ENCODE measurements around the gene GUCY2C.

GUCY2C gene

DNA sequence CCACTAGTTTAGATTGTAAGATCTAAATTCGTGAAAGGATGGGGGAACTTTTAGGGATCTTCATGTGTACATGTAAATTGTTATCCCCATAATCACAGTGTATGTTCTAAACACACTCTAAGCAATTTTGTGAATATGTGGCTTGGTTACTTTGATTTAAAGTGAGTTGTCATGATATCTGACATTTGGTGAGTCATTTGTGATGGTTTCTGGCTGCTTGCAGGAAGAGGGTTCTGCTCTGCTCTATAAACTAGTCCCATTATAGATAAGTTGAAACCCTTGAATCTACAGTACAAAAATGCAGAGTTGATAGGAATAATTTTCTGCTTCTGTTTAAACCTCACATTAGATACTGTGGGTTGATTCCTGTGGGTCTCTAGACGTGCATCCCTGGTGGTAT lies 14.8 kb downstream of the GUCY2C start:
- no peak for DNase-seq (ENCODE audit: low read depth)

DNA sequence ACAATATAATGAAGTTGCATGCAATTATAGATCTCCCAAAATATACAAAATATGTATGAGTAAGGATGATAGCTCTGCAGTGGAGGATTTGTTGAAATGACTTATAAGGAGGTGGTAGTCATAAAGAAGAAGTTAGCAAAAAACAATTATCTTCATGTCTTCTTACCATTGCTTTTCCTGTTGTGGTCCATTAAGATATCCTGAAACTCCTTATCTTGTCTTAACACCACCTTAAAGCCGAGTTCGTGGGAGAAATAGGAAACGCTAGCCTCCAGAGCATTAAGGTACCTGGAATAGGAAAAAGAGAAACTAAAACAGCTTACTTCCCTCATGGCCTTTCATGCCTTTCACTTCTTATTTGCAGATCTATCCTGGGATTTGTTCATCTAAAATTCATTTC lies 15.2 kb downstream of the GUCY2C start:
- no peak for DNase-seq (ENCODE audit: low read depth)

DNA sequence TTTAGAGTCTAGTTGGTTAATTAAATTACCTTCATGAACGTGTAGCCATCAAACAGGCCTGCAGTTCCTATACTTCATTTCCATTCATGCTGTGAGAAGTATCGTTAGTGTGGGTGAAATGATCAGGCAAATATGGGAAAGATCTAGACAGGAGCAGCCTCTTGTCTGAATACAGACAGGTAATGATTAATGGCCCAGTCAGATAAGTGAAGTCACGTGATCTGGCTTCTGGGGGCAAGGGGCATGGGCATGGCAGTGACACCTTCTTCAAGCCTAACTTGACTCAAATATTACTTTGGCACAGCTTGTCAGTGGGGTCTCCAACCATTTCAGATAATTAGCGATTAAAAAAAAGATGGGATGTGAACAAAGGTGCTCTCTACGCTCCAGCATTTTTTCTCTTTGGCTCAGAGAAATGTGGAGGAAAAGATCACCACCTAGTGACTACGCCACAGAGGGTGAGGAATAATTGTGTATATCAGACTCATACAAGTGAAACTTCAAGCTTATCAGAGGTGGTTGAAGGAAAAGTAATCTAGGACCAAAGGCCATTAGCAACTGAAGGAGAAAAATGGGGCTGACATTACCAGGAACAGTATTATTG lies 17.8 kb downstream of the GUCY2C start:
- no peak for DNase-seq (ENCODE audit: low read depth)

DNA sequence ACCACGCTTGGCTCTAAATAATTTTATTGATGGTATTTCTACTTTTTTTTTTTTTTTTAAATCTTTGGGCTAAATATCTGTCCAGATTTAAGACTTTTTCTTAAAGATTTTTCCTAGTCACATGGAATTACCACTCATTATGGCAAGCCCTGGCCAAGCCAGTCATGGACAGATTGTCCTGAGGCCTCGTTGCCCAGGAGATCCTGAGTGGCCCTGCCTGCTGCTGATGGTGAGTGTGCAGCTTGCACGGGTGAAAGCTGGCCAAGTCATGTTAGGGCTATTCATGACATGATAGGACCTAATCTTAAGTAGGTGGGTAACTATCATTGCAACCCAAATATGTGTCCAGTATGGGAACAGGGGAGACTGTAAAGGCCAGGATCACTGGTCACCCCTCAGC lies 27.8 kb downstream of the GUCY2C start:
- DNase-seq (ENCODE audit: low read depth), result no peak

DNA sequence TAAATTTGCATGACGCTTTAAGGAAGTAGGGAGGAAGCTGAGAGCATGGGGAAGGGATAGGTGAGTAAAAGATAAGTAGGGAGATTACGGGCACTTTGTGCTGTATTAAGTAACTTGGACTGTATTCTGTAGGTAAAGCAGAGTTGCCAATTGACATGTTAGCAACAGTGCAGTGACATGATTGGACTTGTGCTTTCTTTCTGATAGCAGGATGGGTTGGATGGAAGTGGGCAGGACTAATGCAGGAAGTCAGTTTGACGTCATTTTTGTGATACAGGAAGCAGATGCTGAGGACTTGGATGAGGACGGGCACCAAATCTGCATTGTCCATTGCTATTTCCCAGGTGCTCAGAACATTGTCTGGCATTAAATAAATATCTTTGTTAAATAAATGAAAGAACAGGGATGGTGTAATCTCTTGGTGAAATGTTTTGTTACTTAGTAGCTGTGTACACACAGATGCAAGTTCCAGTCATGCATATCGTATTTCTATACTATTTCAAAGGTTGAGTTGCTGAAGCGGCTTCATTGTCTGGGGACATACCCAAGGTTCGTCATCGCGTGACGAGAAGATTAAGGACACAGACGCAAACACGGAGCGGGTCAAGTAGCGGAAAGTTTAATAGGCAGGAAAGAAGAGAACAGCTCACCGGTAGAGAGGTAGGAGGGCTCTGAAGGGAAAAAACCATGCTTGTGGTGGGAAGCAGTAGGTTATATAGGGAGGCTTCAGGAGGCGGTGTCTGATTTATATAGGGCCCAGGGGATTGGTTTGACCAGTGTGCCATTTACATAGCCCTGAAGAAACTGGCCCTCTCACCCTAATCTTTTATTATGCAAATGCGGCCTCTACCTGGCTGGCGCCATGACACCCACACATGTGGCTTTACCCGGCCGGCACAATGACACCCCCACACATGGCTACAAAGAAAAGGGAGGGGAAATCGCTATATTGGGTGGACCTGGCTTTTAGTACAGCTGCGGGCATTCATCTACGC lies 30.7 kb downstream of the GUCY2C start:
- no peak for DNase-seq (ENCODE audit: low read depth)

DNA sequence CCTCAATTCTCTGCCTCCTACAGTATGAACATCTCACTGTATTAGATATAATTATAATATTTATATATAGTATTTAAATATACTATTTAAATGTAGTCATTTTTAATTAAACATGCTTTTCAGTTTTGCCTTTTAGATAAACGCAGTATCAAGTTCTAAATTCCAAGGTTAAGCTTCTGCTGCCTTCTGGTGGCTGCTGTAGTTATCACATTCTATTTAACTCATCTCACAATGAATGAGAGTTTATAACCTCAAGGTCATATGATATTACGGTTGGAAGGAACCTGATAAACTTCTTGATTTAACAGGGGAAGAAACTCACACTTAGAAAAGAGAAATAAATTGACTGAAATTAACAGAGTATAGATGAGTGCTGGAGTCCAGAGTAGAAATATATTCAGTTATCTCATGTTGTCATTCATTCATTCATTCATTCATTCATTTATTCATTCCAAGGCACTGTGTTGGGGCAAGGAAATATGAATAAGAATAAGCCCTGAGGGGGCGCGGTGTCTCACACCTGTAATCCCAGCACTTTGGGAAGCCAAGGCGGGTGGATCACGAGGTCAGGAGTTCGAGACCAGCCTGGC lies 31.9 kb downstream of the GUCY2C start:
- no peak for DNase-seq (ENCODE audit: low read depth)

DNA sequence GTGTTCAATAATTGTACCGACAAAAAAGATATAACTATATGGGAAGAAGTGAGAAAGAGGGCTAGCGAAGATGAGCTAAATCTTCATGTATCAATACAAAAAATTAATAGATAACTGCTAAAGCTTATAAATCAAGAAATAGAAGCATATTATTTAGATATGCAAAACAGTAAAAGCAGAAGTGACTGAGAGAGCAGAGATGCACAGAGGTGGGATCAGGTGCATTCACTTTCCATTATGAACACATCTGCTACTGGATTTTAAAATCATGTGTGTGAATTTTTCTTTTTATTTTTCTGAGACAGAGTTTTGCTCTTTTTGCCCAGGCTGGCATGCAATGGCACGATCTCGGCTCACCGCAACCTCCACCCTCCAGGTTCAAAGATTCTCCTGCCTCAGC lies 33.4 kb downstream of the GUCY2C start:
- no peak for DNase-seq (ENCODE audit: low read depth)

DNA sequence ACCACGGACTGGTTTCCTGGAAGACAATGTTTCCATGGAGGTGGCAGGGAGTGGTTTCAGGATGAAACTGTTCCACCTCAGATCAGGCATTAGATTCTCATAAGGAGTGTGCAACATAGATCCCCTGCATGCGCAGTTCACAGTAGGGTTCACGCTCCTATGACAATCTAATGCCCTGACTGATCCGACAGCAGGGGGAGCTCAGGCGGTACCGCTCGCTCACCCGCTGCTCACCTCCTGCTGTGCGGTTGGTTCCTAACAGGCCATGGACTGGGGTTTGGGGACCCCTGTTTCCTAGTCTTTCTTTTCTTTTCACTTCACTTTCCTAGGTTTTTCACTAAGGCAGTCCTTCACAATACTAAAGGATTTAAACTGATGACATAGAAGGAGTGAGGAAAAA lies 39.6 kb downstream of the GUCY2C start:
- DNase-seq (ENCODE audit: low read depth), result no peak

DNA sequence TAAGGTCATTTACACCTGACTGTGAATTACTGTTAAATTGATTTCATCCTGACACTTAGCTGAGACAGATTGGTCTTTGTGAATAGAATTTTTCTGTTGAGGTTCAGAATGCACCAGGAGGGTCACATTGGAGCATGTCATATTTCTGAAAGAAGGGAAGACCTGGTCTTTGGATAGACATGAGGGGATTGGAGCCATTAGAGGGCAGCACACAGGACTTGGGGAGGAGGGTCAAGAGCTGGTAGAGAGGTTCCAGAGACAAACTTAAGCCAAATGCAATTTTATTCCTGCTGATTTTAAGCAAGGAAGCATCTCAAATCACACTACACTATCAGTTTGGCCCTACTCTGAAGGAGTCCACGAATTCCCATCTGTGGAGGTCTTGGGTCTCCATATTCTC lies 41.1 kb downstream of the GUCY2C start:
- DNase-seq (ENCODE audit: low read depth), result no peak

DNA sequence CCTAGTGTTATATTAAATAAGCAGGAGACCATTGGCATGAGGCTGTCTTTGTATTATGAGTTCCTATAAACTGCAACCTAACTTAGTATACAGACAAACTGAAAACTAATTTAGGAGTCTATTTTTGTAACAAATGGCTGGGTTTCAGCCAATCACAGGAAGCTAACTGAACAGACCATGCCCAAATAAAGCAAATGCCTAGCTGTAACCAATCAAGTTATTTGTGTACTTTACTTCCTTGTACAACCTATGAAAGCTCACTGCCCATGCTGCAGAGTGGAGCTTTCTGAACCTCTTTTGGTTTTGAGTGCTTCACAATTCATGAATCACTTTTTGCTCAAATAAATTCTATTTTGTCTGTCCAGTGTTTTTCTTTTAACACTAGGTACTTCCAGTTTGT lies 41.6 kb downstream of the GUCY2C start:
- DNase-seq (ENCODE audit: low read depth), result no peak

DNA sequence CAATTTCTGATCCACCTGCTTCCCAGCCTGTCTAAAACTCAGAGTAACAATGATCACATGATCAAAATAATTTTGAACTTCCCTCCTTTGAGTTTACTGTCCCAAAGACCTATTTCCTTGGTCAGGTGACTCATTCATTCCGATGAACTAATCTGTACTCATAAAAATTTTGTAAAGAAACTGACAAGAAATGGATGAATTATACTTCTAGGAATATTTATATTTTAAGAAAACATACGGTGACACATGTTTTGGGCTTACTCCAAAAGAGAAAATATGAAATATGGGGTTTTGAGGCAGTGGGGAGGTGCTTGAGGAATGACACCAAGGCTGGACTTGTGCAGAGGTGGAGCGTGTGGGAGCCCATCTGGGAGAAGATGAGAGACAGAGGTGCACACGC lies 42.0 kb downstream of the GUCY2C start:
- no peak for DNase-seq (ENCODE audit: low read depth)

DNA sequence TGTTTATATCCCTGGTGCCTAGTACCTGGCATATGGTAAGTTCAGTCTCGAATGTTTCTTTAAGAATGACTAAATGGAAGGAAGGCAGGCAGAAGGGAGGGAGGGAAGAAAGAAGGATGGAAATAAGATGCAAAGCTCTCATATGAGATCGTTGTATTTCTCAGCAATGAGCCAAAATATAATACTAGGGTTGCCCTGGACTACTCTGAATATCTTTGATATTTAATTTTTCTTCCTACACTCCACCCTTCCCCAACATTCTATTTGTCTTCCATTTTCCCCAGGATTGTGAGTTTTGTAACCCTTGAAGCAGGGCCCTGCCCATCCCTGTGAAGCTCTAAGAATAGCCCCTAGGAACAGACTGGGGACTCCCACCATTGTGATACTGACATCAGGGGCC lies 43.9 kb downstream of the GUCY2C start:
- no peak for DNase-seq (ENCODE audit: low read depth)

DNA sequence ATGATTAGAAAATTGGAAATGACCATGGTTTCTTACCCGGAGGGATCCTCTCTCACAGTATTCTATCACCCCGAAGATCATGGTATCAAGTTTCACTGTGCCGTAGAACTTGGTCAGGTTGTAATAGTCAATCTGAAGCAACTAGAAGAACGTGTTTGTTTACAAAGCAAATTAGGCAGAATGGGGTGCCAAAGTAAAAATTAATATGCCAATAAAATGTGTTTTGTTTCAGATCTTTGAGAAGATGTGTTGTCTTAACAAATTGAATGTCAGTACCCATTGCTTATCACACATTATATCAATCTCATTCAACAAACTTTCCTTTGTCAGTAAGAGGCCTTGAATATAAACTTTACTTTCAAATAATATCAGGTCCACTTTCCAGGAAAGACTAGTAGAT lies 45.0 kb downstream of the GUCY2C start:
- DNase-seq (ENCODE audit: low read depth), result no peak

DNA sequence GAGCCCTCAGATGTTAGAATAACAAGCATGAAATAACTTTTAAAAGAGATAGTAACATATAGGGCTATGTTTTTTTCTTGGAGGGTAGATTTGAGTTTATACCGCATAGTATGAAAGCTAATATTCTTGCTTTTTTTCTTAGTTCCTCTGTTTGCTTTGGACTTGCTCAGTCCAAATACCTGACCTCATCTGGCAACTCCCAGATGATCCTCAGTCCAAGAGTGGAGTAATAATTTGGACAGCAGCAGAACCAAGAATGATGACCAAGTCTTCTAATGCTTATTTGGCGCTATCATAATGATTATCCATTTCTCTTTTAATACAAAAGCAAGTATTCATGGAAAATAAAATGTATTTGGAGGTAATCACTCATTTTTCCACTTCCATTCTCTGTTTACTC lies 45.6 kb downstream of the GUCY2C start:
- no peak for DNase-seq (ENCODE audit: low read depth)

DNA sequence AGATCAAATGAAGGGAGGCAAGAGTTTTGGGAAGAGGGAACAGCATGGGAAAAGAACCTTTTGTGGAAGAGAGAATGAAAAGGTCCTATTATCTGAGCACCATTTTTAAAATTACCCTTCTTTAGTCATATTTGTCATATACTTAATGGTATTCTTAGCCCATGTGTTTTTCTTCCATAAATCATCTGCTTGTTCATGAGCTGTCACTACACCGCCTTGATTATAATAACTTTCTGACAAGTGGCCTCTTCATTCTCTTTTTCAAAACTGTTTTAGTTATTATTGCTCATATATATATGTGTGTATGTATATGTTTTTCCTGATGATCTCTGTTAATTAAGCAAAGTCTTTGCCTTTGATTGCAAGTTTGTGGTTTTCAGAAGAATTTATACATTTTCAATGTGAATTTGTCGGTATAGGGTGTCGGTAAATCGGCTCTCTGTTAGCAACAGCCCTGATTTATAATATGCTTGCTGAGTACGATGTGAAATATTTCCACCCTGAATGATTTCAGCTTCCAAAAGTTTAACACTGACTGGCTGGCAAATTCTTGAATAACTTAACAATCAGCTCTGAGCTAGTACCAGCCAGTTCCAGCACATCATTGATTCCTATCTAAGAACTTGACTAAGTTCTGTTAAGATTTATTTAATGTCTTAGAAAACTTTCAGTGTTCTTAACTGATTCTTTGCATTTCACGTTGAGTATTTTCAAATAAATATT lies 49.2 kb downstream of the GUCY2C start:
- no peak for DNase-seq (ENCODE audit: low read depth)

DNA sequence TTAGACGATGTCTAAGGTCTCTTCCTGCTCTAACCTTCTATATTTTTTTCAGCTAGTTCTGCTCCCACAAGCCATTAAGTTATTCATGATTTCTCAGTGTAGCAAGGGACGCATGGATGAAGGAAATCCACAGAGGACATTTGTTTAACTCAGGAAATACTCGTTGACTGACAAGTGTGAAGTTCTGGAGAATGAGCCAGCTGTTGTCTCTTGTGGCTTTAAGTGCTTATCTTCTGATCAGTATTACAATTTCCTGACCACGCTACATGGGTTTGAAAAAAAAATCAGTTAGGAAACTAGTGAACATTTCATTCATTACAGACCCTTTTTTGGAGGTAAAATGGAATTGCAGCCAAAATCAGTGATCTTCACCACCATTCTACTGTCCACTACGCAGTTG lies 53.1 kb downstream of the GUCY2C start:
- no peak for DNase-seq (ENCODE audit: low read depth)

DNA sequence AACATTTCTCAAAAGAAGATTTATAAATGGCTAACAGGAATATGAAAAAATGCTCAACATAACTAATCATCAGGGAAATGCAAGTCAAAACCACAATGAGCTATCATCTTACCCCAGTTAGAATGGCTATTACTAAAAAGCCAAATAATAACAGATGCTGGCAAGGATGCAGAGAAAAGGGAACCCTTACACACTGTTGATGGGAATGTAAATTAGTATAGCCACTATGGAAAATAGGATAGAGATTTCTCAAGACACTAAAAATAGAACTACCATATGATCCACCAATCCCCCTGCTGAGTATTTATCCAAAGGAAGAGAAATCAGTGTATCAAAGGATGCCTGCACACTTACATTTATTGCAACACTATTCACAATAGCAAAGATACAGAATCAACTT lies 58.3 kb downstream of the GUCY2C start:
- no peak for DNase-seq (ENCODE audit: low read depth)

DNA sequence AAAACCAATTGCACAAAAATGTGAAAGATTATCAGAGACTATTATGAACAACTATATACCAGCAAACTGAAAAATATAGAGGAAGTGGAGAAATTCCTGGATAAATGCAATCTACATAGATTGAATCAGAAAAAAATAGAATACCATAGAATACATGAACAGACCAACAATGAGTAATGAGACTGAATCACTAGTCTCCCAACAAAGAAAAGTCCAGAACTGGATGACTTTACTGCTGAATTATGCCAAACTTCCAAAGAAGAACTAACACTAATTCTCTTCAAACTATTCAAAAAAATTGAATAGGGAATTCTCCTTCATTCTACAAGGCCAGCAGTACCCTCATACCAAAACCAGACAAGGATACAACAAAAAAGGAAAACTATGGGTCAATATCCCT lies 60.6 kb downstream of the GUCY2C start:
- no peak for DNase-seq (ENCODE audit: low read depth)

DNA sequence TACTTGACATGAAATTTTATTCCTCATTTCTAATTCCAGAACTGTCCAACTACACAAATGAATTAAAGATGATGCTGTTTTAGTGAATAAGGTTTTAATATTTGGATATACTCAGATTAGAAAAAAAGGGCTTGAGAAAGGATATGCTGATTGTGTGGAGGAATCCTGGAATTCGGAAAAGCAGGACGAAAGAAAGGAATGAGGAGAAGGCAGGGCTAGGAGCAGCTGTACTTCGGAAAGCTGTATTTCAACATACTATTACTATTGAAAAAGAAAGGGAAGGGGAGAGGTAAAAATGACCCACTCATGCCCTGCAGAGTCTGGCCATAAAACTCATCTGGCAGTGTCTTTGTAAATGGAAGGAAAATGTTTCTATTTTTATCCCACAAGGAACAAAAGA lies 65.6 kb downstream of the GUCY2C start:
- DNase-seq (ENCODE audit: low read depth), result no peak

DNA sequence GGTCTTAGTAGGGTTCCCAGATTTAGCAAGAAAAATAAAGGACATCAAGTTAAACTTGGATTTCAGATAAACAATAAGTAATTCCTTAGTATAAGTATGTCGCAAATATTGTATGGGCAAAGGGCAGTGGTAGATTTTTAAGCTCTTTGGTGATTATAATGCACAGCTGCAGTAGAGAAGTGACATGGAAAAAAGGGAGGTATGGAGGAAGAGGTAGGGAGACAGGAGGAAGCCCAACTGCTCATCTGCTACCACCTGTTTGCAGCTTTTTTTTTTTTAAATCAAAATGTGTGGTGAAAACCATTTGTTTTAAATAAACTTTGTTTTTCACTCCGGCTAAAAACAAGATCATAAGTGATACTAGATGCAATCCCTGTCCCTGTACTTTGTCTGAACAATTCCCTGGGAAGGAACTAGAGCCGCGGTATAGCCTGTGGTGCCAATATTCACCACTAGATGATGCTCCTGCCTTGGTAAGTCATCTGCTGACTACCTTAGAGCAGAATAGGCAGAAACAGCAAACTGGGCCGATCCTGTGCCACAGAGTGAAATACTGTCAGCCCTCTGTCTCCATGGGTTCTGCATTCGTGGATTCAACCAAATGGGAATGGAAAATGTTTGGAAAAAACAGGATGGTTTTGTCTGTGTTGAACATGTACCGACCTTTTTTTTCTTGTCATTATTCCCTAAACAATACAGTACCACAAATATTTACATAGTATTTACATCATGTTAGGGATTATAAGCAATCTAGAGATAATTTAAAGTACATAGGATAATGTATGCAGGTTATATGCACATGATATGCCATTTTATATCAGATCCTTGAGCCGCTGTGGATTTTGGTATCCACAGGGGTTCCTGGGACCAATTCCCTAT lies 66.3 kb downstream of the GUCY2C start:
- DNase-seq (ENCODE audit: low read depth), result peak; percentile 23

DNA sequence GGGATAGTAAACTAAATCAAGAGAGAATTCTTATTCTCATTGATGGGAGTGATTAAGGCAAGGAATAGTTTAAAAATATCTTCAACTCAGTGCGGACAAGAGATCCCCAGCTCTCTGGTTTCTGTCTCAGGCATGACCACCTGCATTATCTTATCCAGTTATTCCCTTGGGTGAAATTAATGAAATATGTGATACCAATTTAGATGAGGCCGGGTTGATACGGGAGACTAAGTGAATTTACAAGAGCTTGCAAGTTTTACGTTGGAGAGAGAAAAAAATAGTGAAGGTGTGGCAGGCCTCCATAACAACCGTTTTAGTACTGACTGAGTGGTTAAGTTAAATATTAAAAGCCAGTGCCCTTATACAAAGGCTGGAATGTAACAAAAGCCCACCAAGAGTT lies 67.6 kb downstream of the GUCY2C start:
- DNase-seq (ENCODE audit: low read depth), result no peak

DNA sequence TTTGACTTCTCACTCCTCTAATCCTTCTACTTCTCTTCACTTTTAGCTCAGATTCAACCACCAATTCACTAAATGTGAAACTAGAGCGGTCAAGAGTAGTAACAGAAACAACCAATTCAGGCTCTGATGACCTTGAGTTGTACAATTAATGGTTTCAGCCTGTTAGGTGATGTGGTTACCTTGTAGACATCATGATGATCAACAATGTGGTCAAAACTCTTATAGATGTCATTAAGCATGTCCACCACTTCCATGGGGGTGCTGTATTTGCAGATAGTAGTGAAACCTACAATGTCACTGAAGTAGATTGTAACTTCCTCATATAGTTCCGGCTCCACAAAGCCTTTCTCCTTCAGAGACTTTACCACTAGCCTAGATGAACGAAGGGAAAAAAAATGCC lies 74.6 kb downstream of the GUCY2C start:
- no peak for DNase-seq (ENCODE audit: low read depth)

All from stimulated activated CD8-positive, alpha-beta memory T cell treated with anti-CD3 and anti-CD28 coated beads, Interleukin-7, amount 100 ng/mL, for 24 hours (primary cell).